ENCODE data around the gene DENND1C. TPM values are rescaled to one million over a fixed set of nuclear protein-coding genes. Genes with fewer than 3 reads are reported as not detected.

The DENND1C gene
- total and polyA plus RNA-seq, 9 of the 15 experiments (the other 6 are each of a cell fraction or from before 2014, with no cell fraction given): 0.03 to 1.2 (median 0.32) TPM; not detected in 1

DNA sequence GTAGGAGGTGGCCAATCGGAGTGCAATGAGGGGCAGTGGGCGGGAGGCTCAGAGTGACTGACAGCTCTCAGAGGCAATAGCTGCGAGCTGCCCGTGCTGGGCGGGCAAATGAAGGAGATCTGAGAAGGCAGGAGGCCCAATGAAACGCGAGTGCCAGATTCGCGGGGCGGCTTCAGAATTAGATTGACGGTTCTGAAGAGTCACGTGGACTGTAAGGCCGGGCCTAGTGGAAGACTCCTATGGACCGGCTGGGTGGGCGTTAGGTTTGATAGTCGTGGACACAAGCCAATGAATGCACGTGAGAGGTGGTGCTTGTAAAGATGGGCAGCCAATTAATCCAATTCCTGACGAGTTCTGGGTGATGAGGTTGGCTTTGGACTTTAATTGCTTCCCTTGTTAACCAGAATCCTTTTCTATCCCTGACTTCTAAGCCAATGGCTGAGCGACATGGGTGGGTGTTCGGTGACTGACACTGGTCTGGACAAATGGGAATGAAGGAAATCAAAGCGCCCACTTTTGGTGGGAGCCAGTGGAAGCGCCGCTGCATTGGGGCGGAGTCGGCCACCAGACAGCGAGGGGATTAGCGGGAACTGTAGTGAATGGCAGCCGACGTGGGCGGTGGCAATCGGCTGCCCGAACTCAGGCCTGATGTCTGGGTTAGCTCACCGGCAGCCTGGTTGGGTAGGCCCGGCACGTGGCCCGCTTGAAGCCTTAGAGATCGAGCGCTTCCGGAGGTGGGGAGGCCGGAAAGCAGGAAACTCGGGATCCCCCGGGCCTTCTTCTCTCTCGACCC is 56.5 kb downstream of the DENND1C start (continued):
- TF ChIP-seq, protein P1, sequence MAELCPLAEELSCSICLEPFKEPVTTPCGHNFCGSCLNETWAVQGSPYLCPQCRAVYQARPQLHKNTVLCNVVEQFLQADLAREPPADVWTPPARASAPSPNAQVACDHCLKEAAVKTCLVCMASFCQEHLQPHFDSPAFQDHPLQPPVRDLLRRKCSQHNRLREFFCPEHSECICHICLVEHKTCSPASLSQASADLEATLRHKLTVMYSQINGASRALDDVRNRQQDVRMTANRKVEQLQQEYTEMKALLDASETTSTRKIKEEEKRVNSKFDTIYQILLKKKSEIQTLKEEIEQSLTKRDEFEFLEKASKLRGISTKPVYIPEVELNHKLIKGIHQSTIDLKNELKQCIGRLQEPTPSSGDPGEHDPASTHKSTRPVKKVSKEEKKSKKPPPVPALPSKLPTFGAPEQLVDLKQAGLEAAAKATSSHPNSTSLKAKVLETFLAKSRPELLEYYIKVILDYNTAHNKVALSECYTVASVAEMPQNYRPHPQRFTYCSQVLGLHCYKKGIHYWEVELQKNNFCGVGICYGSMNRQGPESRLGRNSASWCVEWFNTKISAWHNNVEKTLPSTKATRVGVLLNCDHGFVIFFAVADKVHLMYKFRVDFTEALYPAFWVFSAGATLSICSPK (IDR thresholded peaks at IDR 0.05; ENCODE audit: borderline replicate concordance): no peak
- TF ChIP-seq SREBF1 (IDR thresholded peaks at IDR 0.05; ENCODE audit: borderline replicate concordance, low read depth, low read length) (peak; percentile 22; the same call in 1 of the 2 replicates), PTTG1 (tag; IDR thresholded peaks at IDR 0.05; ENCODE audit: low read depth) (no peak), TAF9B (IDR thresholded peaks at IDR 0.05; ENCODE audit: partially characterized antibody) (no peak), ETV1 (tag; conservative IDR thresholded peaks at IDR 0.05; ENCODE audit: low read depth) (peak; percentile 85), REST (IDR thresholded peaks at IDR 0.05; ENCODE audit: borderline replicate concordance) (peak; percentile 62), REST (CRISPR knock-in tag; IDR thresholded peaks at IDR 0.05; ENCODE audit: low read depth) (peak; percentile 83; the same call in 1 of the 2 replicates), COPS2 (conservative IDR thresholded peaks at IDR 0.05) (no peak), ZNF232 (CRISPR knock-in tag; IDR thresholded peaks at IDR 0.05) (peak; percentile 95), JUND (IDR thresholded peaks at IDR 0.05; ENCODE audit: borderline replicate concordance, low read depth, low read length) (no peak), JUND (tag; IDR thresholded peaks at IDR 0.05; ENCODE audit: borderline replicate concordance, low read depth, low read length) (no peak; the same call in 2 of the 3 replicates), IRF2 (CRISPR knock-in tag; IDR thresholded peaks at IDR 0.05) (no peak), FOS (IDR thresholded peaks at IDR 0.05; ENCODE audit: extremely low read depth, insufficient read length) (peak; percentile 99), E2F4 (CRISPR knock-in tag; IDR thresholded peaks at IDR 0.05; ENCODE audit: low read depth) (peak; percentile 63; the same call in 1 of the 2 replicates)
- TF ChIP-seq, protein P2, sequence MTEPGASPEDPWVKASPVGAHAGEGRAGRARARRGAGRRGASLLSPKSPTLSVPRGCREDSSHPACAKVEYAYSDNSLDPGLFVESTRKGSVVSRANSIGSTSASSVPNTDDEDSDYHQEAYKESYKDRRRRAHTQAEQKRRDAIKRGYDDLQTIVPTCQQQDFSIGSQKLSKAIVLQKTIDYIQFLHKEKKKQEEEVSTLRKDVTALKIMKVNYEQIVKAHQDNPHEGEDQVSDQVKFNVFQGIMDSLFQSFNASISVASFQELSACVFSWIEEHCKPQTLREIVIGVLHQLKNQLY (CRISPR knock-in tag; conservative IDR thresholded peaks at IDR 0.05): peak in 1 of 2 experiments; percentile 97; a peak in 2 of 4 replicates

Measured in K562 (cell line).